Lung microvascular endothelial cell (primary cell): ENCODE results near the gene DERA. TPM values are rescaled to one million over a fixed set of nuclear protein-coding genes. Genes with fewer than 3 reads are reported as not detected.
"Not testable (repeated sequence)": the region's sequence is repeated elsewhere in the genome, so short reads cannot be mapped to it uniquely, and the experiment has no call there.

ENCODE experiments used
- DNase-seq, 2 donors: peaks; one replicate each; pipeline versions ENCODE4 v3.0.0 to v3.0.0-alpha.2; 2010; ENCODE audit warnings: low read depth in 2 of 2
- total RNA-seq: library from RNA; depleted of rRNA; stranded (reverse); fragments of >200 nt; gene quantifications from 2 replicates; pipeline ENCODE4 v1.2.1, GENCODE V29; 2014

The DERA gene
- total RNA-seq: 43.8 and 45.0 TPM in 2 replicates

- peak; percentile 71 to 87 for DNase-seq
Observed at GRCh38 chr12:15910864-15911721, at the start of gene DERA. Gene DERA, plus strand, starts transcription at chr12:15911332. Its CDS starts 52 bp downstream, at chr12:15911384.

GRCh38 chr12:15861404-15861803 lies 49.7 kb upstream of the DERA start:
- DNase-seq: peak; percentile 46 to 47

- DNase-seq: no peak
Observed at GRCh38 chr12:15862840-15863239, 48.3 kb upstream of the DERA start.

- no peak for DNase-seq
Observed at GRCh38 chr12:15863372-15863771, 47.8 kb upstream of the DERA start.

- DNase-seq: no peak
Observed at GRCh38 chr12:15863984-15864383, 47.1 kb upstream of the DERA start.

GRCh38 chr12:15868186-15868585 lies 42.9 kb upstream of the DERA start:
- no peak for DNase-seq

- DNase-seq: no peak
Observed at GRCh38 chr12:15873556-15873955, 37.6 kb upstream of the DERA start.

- DNase-seq: not testable (repeated sequence)
Observed at GRCh38 chr12:15874556-15875145, 36.5 kb upstream of the DERA start.

- DNase-seq: no peak
Observed at GRCh38 chr12:15875863-15876262, 35.3 kb upstream of the DERA start.

GRCh38 chr12:15879413-15879812 lies 31.7 kb upstream of the DERA start:
- no peak for DNase-seq

- DNase-seq: no peak
Observed at GRCh38 chr12:15880721-15881120, 30.4 kb upstream of the DERA start.

GRCh38 chr12:15882118-15882971 lies 28.8 kb upstream of the DERA start, which contains the start of gene STRAP:
Gene STRAP, plus strand, starts transcription at chr12:15882387. Its CDS starts 321 bp downstream, at chr12:15882708.
- DNase-seq: peak; percentile 97 to 99

- peak; percentile 8 to 31 for DNase-seq
Observed at GRCh38 chr12:15883536-15883935, 27.6 kb upstream of the DERA start.

- peak in 1 of 2 donors; percentile 75 for DNase-seq
Observed at GRCh38 chr12:15886372-15887042, 24.6 kb upstream of the DERA start.

- DNase-seq: peak in 1 of 2 donors; percentile 19
Observed at GRCh38 chr12:15887043-15887817, 23.9 kb upstream of the DERA start.

GRCh38 chr12:15892645-15893259 lies 18.4 kb upstream of the DERA start:
- DNase-seq: no peak

- no peak for DNase-seq
Observed at GRCh38 chr12:15893260-15893659, 17.9 kb upstream of the DERA start.

- no peak for DNase-seq
Observed at GRCh38 chr12:15896867-15897266, 14.3 kb upstream of the DERA start.

GRCh38 chr12:15897433-15897832 lies 13.7 kb upstream of the DERA start:
- no peak for DNase-seq

- peak; percentile 36 to 47 for DNase-seq
Observed at GRCh38 chr12:15899282-15899870, 11.8 kb upstream of the DERA start.
